Activated CD8-positive, alpha-beta T cell treated with anti-CD3 and anti-CD28 coated beads for 36 hours (primary cell): ENCODE results near the gene NOSTRIN. TPM values are rescaled to one million over a fixed set of nuclear protein-coding genes. Genes with fewer than 3 reads are reported as not detected.

Source experiments
- ATAC-seq: fragments of 200-7000 bp; cut with Tn5 transposase; one replicate; pipeline ENCODE4 v1.10.0; 2021; ENCODE audit warnings: mild to moderate bottlenecking, moderate library complexity
- CTCF ChIA-PET: fragments of 350-600 bp; sonication (Branson Sonifier 250); formaldehyde crosslinking; loops from one replicate; lab custom pipeline; 2021; ENCODE audit warnings: antibody characterized with exemption; lab: Charles Lee
- POLR2A ChIA-PET: fragments of 350-600 bp; sonication (Branson Sonifier 250); formaldehyde crosslinking; loops from one replicate; lab custom pipeline; 2021; ENCODE audit warnings: antibody characterized with exemption; lab: Charles Lee
- DNase-seq: peaks from one replicate; pipeline ENCODE4 v3.0.0-alpha.2; 2020
- H3K27ac Mint-ChIP-seq: one replicate; pipeline ENCODE4 v1.8.0; 2021; ENCODE audit warnings: mild to moderate bottlenecking, mixed read lengths
- H3K27me3 Mint-ChIP-seq: one replicate; pipeline ENCODE4 v1.8.0; 2021; ENCODE audit warnings: mixed read lengths
- H3K36me3 Mint-ChIP-seq: one replicate; pipeline ENCODE4 v1.8.0; 2021; ENCODE audit warnings: low read depth, mixed read lengths
- H3K4me1 Mint-ChIP-seq: one replicate; pipeline ENCODE4 v1.8.0; 2021; ENCODE audit warnings: low read depth, mixed read lengths
- H3K4me3 Mint-ChIP-seq: one replicate; pipeline ENCODE4 v1.8.0; 2021; ENCODE audit warnings: mild to moderate bottlenecking, moderate library complexity, mixed read lengths
- H3K9me3 Mint-ChIP-seq: one replicate; pipeline ENCODE4 v1.8.0; 2021; ENCODE audit warnings: mixed read lengths
- CTCF ChIP-seq: fragments of 200-600 bp; IDR thresholded peaks from one replicate; pipeline ENCODE4 v1.8.0; 2022; ENCODE audit warnings: antibody characterized with exemption, mild to moderate bottlenecking
- intact Hi-C: fragments of 100-400 bp; cut with micrococcal nuclease; formaldehyde crosslinking; loops from one replicate; pipeline ENCODE4 v1.10.0; 2022
- total RNA-seq, 2 experiments: library from RNA; stranded (reverse); gene quantifications; one replicate each; pipeline ENCODE4 v1.2.3, GENCODE V29; 2021

The NOSTRIN gene
- total RNA-seq, 2 experiments from 2014 or later: not detected

- Mint-ChIP-seq H3K4me1 (no peaks in the 10 kb centered on the region), H3K27ac (no peak overlapping the region), H3K36me3 (no peaks in the 10 kb centered on the region), H3K4me3 (no peak overlapping the region), H3K27me3 (no peaks in the 10 kb centered on the region), H3K9me3 (no peaks in the 10 kb centered on the region)
- no peak for DNase-seq
- TF ChIP-seq CTCF: no peak
- intact Hi-C loops: no loop called here
- POLR2A ChIA-PET: no interaction called here
- CTCF ChIA-PET: interaction anchor here (2.2 kb wide), 1 partner anchor 9 kb away, joined by 8 read pairs; no protein-coding TSS in a partner anchor
- ATAC-seq: no peak
Observed at GRCh38 chr2:168781191-168781817, 21.1 kb upstream of the NOSTRIN start.

- Mint-ChIP-seq H3K27me3 (no peaks in the 10 kb centered on the region), H3K36me3 (no peaks in the 10 kb centered on the region), H3K4me3 (no peak overlapping the region), H3K4me1 (no peaks in the 10 kb centered on the region), H3K27ac (no peak overlapping the region), H3K9me3 (no peaks in the 10 kb centered on the region)
- no peak for ATAC-seq
- no peak for TF ChIP-seq CTCF
- DNase-seq: no peak
- intact Hi-C loops: no loop called here
- CTCF ChIA-PET: interaction anchor here (2.2 kb wide), 1 partner anchor 10 kb away, joined by 8 read pairs; no protein-coding TSS in a partner anchor
- POLR2A ChIA-PET: no interaction called here
Observed at GRCh38 chr2:168782271-168782670, 20.2 kb upstream of the NOSTRIN start.

GRCh38 chr2:168784993-168785392 lies 17.4 kb upstream of the NOSTRIN start:
- no peaks in the 10 kb centered on the region for H3K27me3 Mint-ChIP-seq
- H3K36me3 Mint-ChIP-seq: no peaks in the 10 kb centered on the region
- intact Hi-C loops: no loop called here
- DNase-seq: no peak
- H3K4me1 Mint-ChIP-seq: no peaks in the 10 kb centered on the region
- no peaks in the 10 kb centered on the region for H3K9me3 Mint-ChIP-seq
- no peak overlapping the region for H3K27ac Mint-ChIP-seq
- CTCF ChIA-PET: no interaction called here
- no peak for ATAC-seq
- TF ChIP-seq CTCF: no peak
- POLR2A ChIA-PET: no interaction called here
- no peak overlapping the region for H3K4me3 Mint-ChIP-seq

- H3K4me3 Mint-ChIP-seq: no peak overlapping the region
- H3K27me3 Mint-ChIP-seq: no peaks in the 10 kb centered on the region
- no peak for DNase-seq
- TF ChIP-seq CTCF: no peak
- no peaks in the 10 kb centered on the region for H3K36me3 Mint-ChIP-seq
- POLR2A ChIA-PET: no interaction called here
- H3K27ac Mint-ChIP-seq: no peak overlapping the region
- CTCF ChIA-PET: interaction anchor here (1.4 kb wide), 1 partner anchor 134 kb away, joined by 3 read pairs; no protein-coding TSS in a partner anchor
- no peaks in the 10 kb centered on the region for H3K9me3 Mint-ChIP-seq
- H3K4me1 Mint-ChIP-seq: no peaks in the 10 kb centered on the region
- intact Hi-C loops: no loop called here
- ATAC-seq: no peak
Observed at GRCh38 chr2:168787098-168787781, 15.2 kb upstream of the NOSTRIN start.

- intact Hi-C loops: no loop called here
- no peak for ATAC-seq
- no peaks in the 10 kb centered on the region for H3K36me3 Mint-ChIP-seq
- DNase-seq: no peak
- no peak overlapping the region for H3K4me3 Mint-ChIP-seq
- CTCF ChIA-PET: interaction anchor here (1.4 to 1.6 kb wide), 2 partner anchors 133 to 442 kb away, joined by 3 to 5 read pairs; no protein-coding TSS in a partner anchor
- no peak for TF ChIP-seq CTCF
- no peak overlapping the region for H3K27ac Mint-ChIP-seq
- no peaks in the 10 kb centered on the region for H3K27me3 Mint-ChIP-seq
- POLR2A ChIA-PET: interaction anchor here (0.7 kb wide), 1 partner anchor 417 kb away, joined by 3 read pairs; no protein-coding TSS in a partner anchor
- H3K4me1 Mint-ChIP-seq: no peaks in the 10 kb centered on the region
- H3K9me3 Mint-ChIP-seq: no peaks in the 10 kb centered on the region
Observed at GRCh38 chr2:168787782-168788376, 14.6 kb upstream of the NOSTRIN start.
